HG03135 (cell line): ENCODE data around the gene USP31.

Experiments
- ATAC-seq: cut with Tn5 transposase; IDR thresholded peaks from one replicate; pipeline ENCODE4 v1.9.1; 2021; ENCODE audit warnings: mild to moderate bottlenecking, moderate library complexity; ENCODE audit not compliant: unreplicated experiment

Gene USP31

GRCh38 chr16:23025692-23026307 is 123.5 kb downstream of the USP31 start:
- no peak for ATAC-seq

GRCh38 chr16:23024044-23024443 is 125.2 kb downstream of the USP31 start:
- no peak for ATAC-seq

GRCh38 chr16:23020084-23020483 is 129.2 kb downstream of the USP31 start:
- ATAC-seq = no peak

- ATAC-seq = no peak
Measured at GRCh38 chr16:23016368-23016767, 132.9 kb downstream of the USP31 start.

- no peak for ATAC-seq
Measured at GRCh38 chr16:23015580-23015979, 133.7 kb downstream of the USP31 start.

- no peak for ATAC-seq
Measured at GRCh38 chr16:23014592-23014991, 134.7 kb downstream of the USP31 start.
